OCI-LY1 (cell line): Measurements from ENCODE around the gene APLP1.

Experiments
- H2AFZ ChIP-seq: fragments of 200-600 bp; sonication (generic), shearing (Covaris generic); 2 replicates; pipeline ENCODE4 v1.6.0; 2014; ENCODE audit warnings: antibody characterized with exemption, mild to moderate bottlenecking, low read length
- H3F3A ChIP-seq: fragments of 200-600 bp; sonication (generic), shearing (Covaris generic); 2 replicates; pipeline ENCODE4 v1.6.0; 2014; ENCODE audit warnings: mild to moderate bottlenecking, antibody characterized with exemption, low read length, moderate library complexity; ENCODE audit not compliant: insufficient read depth
- H3K27ac ChIP-seq: fragments of 200-600 bp; sonication (generic); 2 replicates; pipeline ENCODE4 v1.5.1; 2014; ENCODE audit warnings: low read length, mixed run types, mild to moderate bottlenecking, low read depth; ENCODE audit not compliant: poor library complexity, severe bottlenecking
- H3K27me3 ChIP-seq: fragments of 200-600 bp; sonication (generic); 2 replicates; pipeline ENCODE4 v1.6.0; 2014; ENCODE audit warnings: antibody characterized with exemption, mild to moderate bottlenecking, low read length, moderate library complexity; ENCODE audit not compliant: insufficient read depth
- H3K36me3 ChIP-seq: fragments of 200-600 bp; sonication (generic); 2 replicates; pipeline ENCODE4 v1.6.1; 2014; ENCODE audit warnings: mild to moderate bottlenecking, antibody characterized with exemption, low read length, moderate library complexity, mixed read lengths; ENCODE audit not compliant: insufficient read depth
- H3K4me1 ChIP-seq: fragments of 200-600 bp; sonication (generic); 2 replicates; pipeline ENCODE4 v1.5.1; 2014; ENCODE audit warnings: mild to moderate bottlenecking, low read length, moderate library complexity; ENCODE audit not compliant: insufficient read depth, severe bottlenecking
- H3K4me2 ChIP-seq: fragments of 200-600 bp; sonication (generic), shearing (Covaris generic); 2 replicates; pipeline ENCODE4 v1.6.1; 2014; ENCODE audit warnings: low read length
- H3K4me3 ChIP-seq: fragments of 200-600 bp; sonication (generic); 2 replicates; pipeline ENCODE4 v1.5.1; 2014; ENCODE audit warnings: low read length, low read depth, mild to moderate bottlenecking, mixed read lengths; ENCODE audit not compliant: poor library complexity, severe bottlenecking
- H3K79me2 ChIP-seq: fragments of 200-600 bp; shearing (Covaris generic); 2 replicates; pipeline ENCODE4 v1.6.1; 2016; ENCODE audit warnings: mixed run types, low read length, mixed read lengths; ENCODE audit not compliant: insufficient read depth
- H3K9ac ChIP-seq: fragments of 200-600 bp; sonication (generic), shearing (Covaris generic); 2 replicates; pipeline ENCODE4 v1.6.1; 2014; ENCODE audit warnings: mild to moderate bottlenecking, low read length, mixed read lengths
- H3K9me2 ChIP-seq: fragments of 200-600 bp; sonication (generic), shearing (Covaris generic); 2 replicates; pipeline ENCODE4 v1.6.1; 2014; ENCODE audit warnings: low read depth, mild to moderate bottlenecking, low read length, mixed read lengths
- H3K9me3 ChIP-seq: fragments of 200-600 bp; shearing (Covaris generic); 2 replicates; pipeline ENCODE4 v1.6.1; 2014; ENCODE audit warnings: low read length, mixed read lengths
- H4K20me1 ChIP-seq: fragments of 200-600 bp; sonication (generic), shearing (Covaris generic); 2 replicates; pipeline ENCODE4 v1.6.0; 2016; ENCODE audit warnings: mild to moderate bottlenecking, low read length; ENCODE audit not compliant: insufficient read depth
- EZH2 ChIP-seq: fragments of 200-600 bp; sonication (generic), shearing (Covaris generic); IDR thresholded peaks from 2 replicates; pipeline ENCODE4 v1.8.0; 2017; ENCODE audit warnings: borderline replicate concordance, mixed run types, mild to moderate bottlenecking, antibody characterized with exemption, low read length, moderate library complexity, mixed read lengths
- TF ChIP-seq, protein P1 (sequence below): fragments of 200-600 bp; sonication (generic), shearing (Covaris generic); IDR thresholded peaks from 2 replicates; pipeline ENCODE4 v1.5.1; 2017; ENCODE audit warnings: mild to moderate bottlenecking, antibody characterized with exemption, low read length, moderate library complexity, mixed read lengths

The APLP1 gene

DNA sequence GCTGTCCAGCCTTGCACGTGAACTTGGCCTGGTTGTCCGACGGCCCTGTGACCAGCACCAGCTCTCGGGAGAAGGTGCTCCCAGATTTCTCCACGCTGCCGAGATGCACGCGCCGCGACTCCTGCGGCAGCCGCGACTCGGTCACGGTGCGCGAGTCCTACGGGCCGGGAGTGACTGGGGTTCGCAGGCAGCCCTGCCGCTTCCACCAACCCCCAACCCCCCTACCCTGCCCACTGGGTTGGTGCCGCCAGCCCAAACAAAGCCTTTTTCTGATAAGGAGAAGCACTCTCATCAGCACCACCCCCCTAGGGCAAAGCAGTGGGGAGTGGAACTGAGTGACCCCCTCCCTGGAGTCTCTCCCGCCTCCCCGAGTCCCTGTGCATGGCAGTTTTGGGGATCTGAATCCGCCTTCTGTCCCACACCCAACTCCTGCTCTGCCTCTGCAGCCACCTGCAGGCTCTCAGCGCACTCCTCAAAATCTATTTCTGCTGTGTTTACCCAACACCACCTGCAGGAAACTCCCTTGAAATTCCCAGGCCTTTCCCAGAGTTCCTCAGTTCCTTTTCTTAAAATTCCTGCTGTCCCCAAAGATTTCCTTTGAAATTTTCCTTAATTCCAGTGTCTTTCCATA is 22.2 kb upstream of the APLP1 start:
- H3K4me1 ChIP-seq: no peaks in the 10 kb centered on the region
- H3F3A ChIP-seq: no peaks in the 10 kb centered on the region
- H3K36me3 ChIP-seq: no peaks in the 10 kb centered on the region
- H3K79me2 ChIP-seq: no peaks in the 10 kb centered on the region
- no peaks in the 10 kb centered on the region for H3K9me3 ChIP-seq
- TF ChIP-seq EZH2: no peak
- TF ChIP-seq, protein P1, sequence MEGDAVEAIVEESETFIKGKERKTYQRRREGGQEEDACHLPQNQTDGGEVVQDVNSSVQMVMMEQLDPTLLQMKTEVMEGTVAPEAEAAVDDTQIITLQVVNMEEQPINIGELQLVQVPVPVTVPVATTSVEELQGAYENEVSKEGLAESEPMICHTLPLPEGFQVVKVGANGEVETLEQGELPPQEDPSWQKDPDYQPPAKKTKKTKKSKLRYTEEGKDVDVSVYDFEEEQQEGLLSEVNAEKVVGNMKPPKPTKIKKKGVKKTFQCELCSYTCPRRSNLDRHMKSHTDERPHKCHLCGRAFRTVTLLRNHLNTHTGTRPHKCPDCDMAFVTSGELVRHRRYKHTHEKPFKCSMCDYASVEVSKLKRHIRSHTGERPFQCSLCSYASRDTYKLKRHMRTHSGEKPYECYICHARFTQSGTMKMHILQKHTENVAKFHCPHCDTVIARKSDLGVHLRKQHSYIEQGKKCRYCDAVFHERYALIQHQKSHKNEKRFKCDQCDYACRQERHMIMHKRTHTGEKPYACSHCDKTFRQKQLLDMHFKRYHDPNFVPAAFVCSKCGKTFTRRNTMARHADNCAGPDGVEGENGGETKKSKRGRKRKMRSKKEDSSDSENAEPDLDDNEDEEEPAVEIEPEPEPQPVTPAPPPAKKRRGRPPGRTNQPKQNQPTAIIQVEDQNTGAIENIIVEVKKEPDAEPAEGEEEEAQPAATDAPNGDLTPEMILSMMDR: no peak
- H3K27ac ChIP-seq: no peak overlapping the region
- H3K4me3 ChIP-seq: no peak overlapping the region
- H3K9ac ChIP-seq: no peak overlapping the region
- H4K20me1 ChIP-seq: no peaks in the 10 kb centered on the region
- no peak overlapping the region for H3K4me2 ChIP-seq
- H2AFZ ChIP-seq: no peak overlapping the region
- 0 out of 2 replicates have a peak, but pooled peaks cover 7% of the 10 kb centered on the region for H3K27me3 ChIP-seq
- H3K9me2 ChIP-seq: no peaks in the 10 kb centered on the region

DNA sequence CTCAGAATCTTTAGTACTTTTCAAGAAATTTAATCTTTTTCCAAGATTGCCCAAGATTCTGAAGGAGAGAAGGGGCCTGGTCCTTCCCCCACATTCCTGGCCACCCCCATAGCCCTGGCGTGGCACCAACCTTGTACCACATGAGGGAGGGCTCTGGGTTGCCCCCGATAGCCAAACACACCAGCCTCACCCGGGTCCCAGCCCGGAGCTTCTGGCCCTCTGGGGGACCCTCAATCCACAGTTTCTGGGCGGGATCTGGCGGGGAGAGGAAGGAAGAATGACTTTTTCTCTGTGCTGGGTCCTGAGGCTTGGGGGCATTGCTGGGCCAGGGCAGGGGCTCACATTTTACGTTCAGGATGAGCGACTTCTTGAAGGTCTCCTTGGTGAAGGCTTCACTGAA is 20.5 kb upstream of the APLP1 start:
- Histone ChIP-seq H3K27me3 (0 out of 2 replicates have a peak, but pooled peaks cover 7% of the 10 kb centered on the region), H4K20me1 (no peaks in the 10 kb centered on the region), H3K36me3 (no peaks in the 10 kb centered on the region), H3F3A (no peaks in the 10 kb centered on the region), H3K9me2 (no peaks in the 10 kb centered on the region), H3K4me2 (no peak overlapping the region), H2AFZ (no peak overlapping the region), H3K4me1 (no peaks in the 10 kb centered on the region), H3K79me2 (no peaks in the 10 kb centered on the region), H3K9me3 (no peaks in the 10 kb centered on the region), H3K9ac (no peak overlapping the region), H3K27ac (no peak overlapping the region), H3K4me3 (no peak overlapping the region)
- TF ChIP-seq, protein P1: no peak
- no peak for TF ChIP-seq EZH2

DNA sequence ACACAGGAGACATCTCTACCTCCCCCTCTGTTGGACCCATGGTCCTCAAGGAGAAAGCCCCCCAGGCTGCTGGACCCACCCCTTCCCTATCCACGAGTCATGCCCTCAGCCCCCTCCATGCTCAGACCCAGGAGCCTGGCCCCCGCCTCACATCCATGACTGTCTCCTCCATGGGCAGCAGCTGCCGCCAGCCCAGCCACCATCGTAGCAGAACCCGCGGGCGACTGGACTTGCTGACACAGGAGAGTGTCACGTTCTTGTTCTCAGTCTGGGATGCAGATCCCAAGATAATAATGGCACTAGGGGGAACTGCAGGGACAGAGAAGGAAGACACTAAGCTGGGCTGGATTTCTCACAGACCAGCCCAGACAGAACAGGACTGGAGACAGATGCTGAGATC is 19.9 kb upstream of the APLP1 start:
- no peak overlapping the region for H3K4me3 ChIP-seq
- H2AFZ ChIP-seq: no peak overlapping the region
- no peaks in the 10 kb centered on the region for H3F3A ChIP-seq
- no peak overlapping the region for H3K27ac ChIP-seq
- no peaks in the 10 kb centered on the region for H3K36me3 ChIP-seq
- no peaks in the 10 kb centered on the region for H3K4me1 ChIP-seq
- H3K27me3 ChIP-seq: 0 out of 2 replicates have a peak, but pooled peaks cover 7% of the 10 kb centered on the region
- no peak overlapping the region for H3K9ac ChIP-seq
- TF ChIP-seq, protein P1: no peak
- no peak for TF ChIP-seq EZH2
- no peaks in the 10 kb centered on the region for H3K9me3 ChIP-seq
- no peaks in the 10 kb centered on the region for H4K20me1 ChIP-seq
- no peaks in the 10 kb centered on the region for H3K79me2 ChIP-seq
- no peaks in the 10 kb centered on the region for H3K9me2 ChIP-seq
- H3K4me2 ChIP-seq: no peak overlapping the region
